H9 (cell line): ENCODE results near the gene MYLK3. TPM values are rescaled to one million over a fixed set of nuclear protein-coding genes. Genes with fewer than 3 reads are reported as not detected.

Experiments
- DNase-seq: peaks from one replicate; pipeline ENCODE4 v3.0.0-alpha.2; 2017
- H2AFZ ChIP-seq: one replicate; pipeline ENCODE4 v1.6.1; 2013; ENCODE audit warnings: mild to moderate bottlenecking, low read length, control low read depth, moderate library complexity
- H2AK5ac ChIP-seq: 2 replicates; pipeline ENCODE4 v1.6.1; 2013; ENCODE audit warnings: low read length, control low read depth, mixed read lengths; ENCODE audit not compliant: insufficient read length
- H2BK120ac ChIP-seq: one replicate; pipeline ENCODE4 v1.6.1; 2013; ENCODE audit warnings: low read depth, mild to moderate bottlenecking, low read length, control low read depth, inconsistent platforms; ENCODE audit not compliant: poor library complexity, severe bottlenecking
- H2BK12ac ChIP-seq: 2 replicates; pipeline ENCODE4 v1.6.1; 2013; ENCODE audit warnings: low read length, control low read depth, mixed read lengths, low read depth; ENCODE audit not compliant: insufficient read length
- H2BK15ac ChIP-seq: 2 replicates; pipeline ENCODE4 v1.6.1; 2013; ENCODE audit warnings: low read depth, low read length, control low read depth
- H2BK20ac ChIP-seq: one replicate; pipeline ENCODE4 v1.6.1; 2013; ENCODE audit warnings: low read depth, mild to moderate bottlenecking, low read length, control low read depth, inconsistent platforms; ENCODE audit not compliant: poor library complexity, severe bottlenecking
- H2BK5ac ChIP-seq: 2 replicates; pipeline ENCODE4 v1.6.1; 2013; ENCODE audit warnings: low read length, control low read depth, mixed read lengths; ENCODE audit not compliant: insufficient read length
- H3K14ac ChIP-seq: 2 replicates; pipeline ENCODE4 v1.6.1; 2013; ENCODE audit warnings: low read length, control low read depth; ENCODE audit not compliant: insufficient read depth
- H3K18ac ChIP-seq: 2 replicates; pipeline ENCODE4 v1.6.1; 2013; ENCODE audit warnings: low read depth, mild to moderate bottlenecking, mixed read lengths, low read length, control low read depth; ENCODE audit not compliant: insufficient read length
- H3K23ac ChIP-seq: 2 replicates; pipeline ENCODE4 v1.6.1; 2013; ENCODE audit warnings: low read length, control low read depth, mixed read lengths, low read depth; ENCODE audit not compliant: insufficient read length
- H3K23me2 ChIP-seq: 2 replicates; pipeline ENCODE4 v1.6.1; 2013; ENCODE audit warnings: low read depth, mild to moderate bottlenecking, mixed read lengths, low read length, control low read depth; ENCODE audit not compliant: insufficient read length, poor library complexity, severe bottlenecking
- H3K27ac ChIP-seq: 2 replicates; pipeline ENCODE4 v1.5.1; 2013; ENCODE audit warnings: low read length, control low read depth, mixed read lengths, low read depth; ENCODE audit not compliant: insufficient read length
- H3K27me3 ChIP-seq: 2 replicates; pipeline ENCODE4 v1.6.1; 2013; ENCODE audit warnings: low read length, control low read depth, inconsistent platforms; ENCODE audit not compliant: insufficient read depth
- H3K4ac ChIP-seq: 2 replicates; pipeline ENCODE4 v1.6.1; 2013; ENCODE audit warnings: low read depth, mild to moderate bottlenecking, control low read depth, inconsistent platforms, low read length, moderate library complexity
- H3K4me1 ChIP-seq: 2 replicates; pipeline ENCODE4 v1.6.1; 2013; ENCODE audit warnings: low read length, control low read depth, inconsistent platforms; ENCODE audit not compliant: insufficient read depth
- H3K4me2 ChIP-seq: 2 replicates; pipeline ENCODE4 v1.6.1; 2013; ENCODE audit warnings: low read length, control low read depth, mixed read lengths; ENCODE audit not compliant: insufficient read length, insufficient read depth
- H3K56ac ChIP-seq: 2 replicates; pipeline ENCODE4 v1.6.1; 2013; ENCODE audit warnings: low read depth, mild to moderate bottlenecking, mixed read lengths, low read length, control low read depth; ENCODE audit not compliant: insufficient read length
- H3K79me1 ChIP-seq: 2 replicates; pipeline ENCODE4 v1.6.1; 2013; ENCODE audit warnings: low read depth, mild to moderate bottlenecking, moderate library complexity, low read length, control low read depth, inconsistent platforms; ENCODE audit not compliant: insufficient read depth, poor library complexity, severe bottlenecking
- H3K79me2 ChIP-seq: 2 replicates; pipeline ENCODE4 v1.6.1; 2013; ENCODE audit warnings: low read length, control low read depth, inconsistent platforms; ENCODE audit not compliant: insufficient read depth
- H3K9ac ChIP-seq: 2 replicates; pipeline ENCODE4 v1.6.1; 2013; ENCODE audit warnings: low read length, control low read depth, mixed read lengths; ENCODE audit not compliant: insufficient read length; ENCODE audit errors: extremely low read depth
- H3K9me3 ChIP-seq: one replicate; pipeline ENCODE4 v1.6.1; 2013; ENCODE audit warnings: low read depth, low read length, inconsistent platforms; ENCODE audit not compliant: control insufficient read depth
- H3T11ph ChIP-seq: one replicate; pipeline ENCODE4 v1.6.1; 2013; ENCODE audit warnings: mild to moderate bottlenecking, low read length, control low read depth, inconsistent platforms
- H4K20me1 ChIP-seq: one replicate; pipeline ENCODE4 v1.6.1; 2013; ENCODE audit not compliant: control insufficient read depth, insufficient read length, insufficient read depth
- H4K5ac ChIP-seq: 2 replicates; pipeline ENCODE4 v1.6.1; 2013; ENCODE audit warnings: low read depth, mild to moderate bottlenecking, mixed read lengths, low read length, control low read depth; ENCODE audit not compliant: insufficient read length
- H4K8ac ChIP-seq: replicated peaks from 2 replicates; pipeline ENCODE4 v1.6.1; 2013; ENCODE audit warnings: low read length, control low read depth, mixed read lengths, low read depth; ENCODE audit not compliant: insufficient read length
- H4K91ac ChIP-seq: 2 replicates; pipeline ENCODE4 v1.6.1; 2013; ENCODE audit warnings: low read depth, mild to moderate bottlenecking, moderate library complexity, mixed read lengths, low read length, control low read depth; ENCODE audit not compliant: insufficient read length
- H3K27ac Mint-ChIP-seq, 3 experiments: 2 replicates in 2 of 3; 3 replicates in 1 of 3; pipeline ENCODE4 v1.8.0; 2020 to 2021; ENCODE audit warnings: mixed read lengths in 3 of 3, mild to moderate bottlenecking in 1 of 3, moderate library complexity in 1 of 3
- H3K27me3 Mint-ChIP-seq: 2 replicates; pipeline ENCODE4 v1.8.0; 2021; ENCODE audit warnings: low read depth, mild to moderate bottlenecking, moderate library complexity, mixed read lengths
- H3K36me3 Mint-ChIP-seq, 3 experiments: 2 replicates in 2 of 3; 3 replicates in 1 of 3; pipeline ENCODE4 v1.8.0; 2020 to 2021; ENCODE audit warnings: low read depth in 3 of 3, mixed read lengths in 3 of 3; ENCODE audit not compliant: insufficient read depth in 1 of 3
- H3K4me1 Mint-ChIP-seq, 2 experiments: 2 replicates each; pipeline ENCODE4 v1.8.0; 2020; ENCODE audit warnings: mixed read lengths in 2 of 2
- H3K4me3 Mint-ChIP-seq, 2 experiments: 2 replicates in 1 of 2; 3 replicates in 1 of 2; pipeline ENCODE4 v1.8.0; 2020 to 2021; ENCODE audit warnings: mild to moderate bottlenecking in 2 of 2, mixed read lengths in 2 of 2, moderate library complexity in 1 of 2
- H3K9me3 Mint-ChIP-seq, 2 experiments: 2 replicates in 1 of 2; 3 replicates in 1 of 2; pipeline ENCODE4 v1.8.0; 2020; ENCODE audit warnings: mild to moderate bottlenecking in 2 of 2, mixed read lengths in 2 of 2, moderate library complexity in 1 of 2
- CTCF ChIP-seq: fragments of 200-600 bp; sonication (generic); conservative IDR thresholded peaks from 3 replicates; pipeline ENCODE4 v1.8.0; 2021; ENCODE audit warnings: antibody characterized with exemption, mild to moderate bottlenecking
- WGBS: extraction: QIAGEN DNeasy Blood & Tissue Kit; methylation state at CpG from one replicate; pipeline ENCODE4 v1.1.7; 2013; ENCODE audit warnings: missing lambda C conversion rate, low lambda C conversion rate, mixed read lengths; ENCODE audit not compliant: insufficient read length; ENCODE audit errors: extremely low coverage; 5-methylcytosine and 5-hydroxymethylcytosine counted together
- total RNA-seq: library from RNA; stranded (reverse); gene quantifications from 2 replicates; pipeline ENCODE4 v1.2.1, GENCODE V29; 2021

The MYLK3 gene
- total RNA-seq, 1 experiment from 2014 or later, result 0.90 TPM

- no peaks in the 10 kb centered on the region for H3K27me3 ChIP-seq
- no peak overlapping the region for H3K27ac ChIP-seq
- no peak overlapping the region for H4K91ac ChIP-seq
- no peaks in the 10 kb centered on the region for H3K4me1 ChIP-seq
- Mint-ChIP-seq H3K9me3 (no peaks in the 10 kb centered on the region), H3K36me3 (peaks cover 0 to 5% (median 3%) of the 10 kb centered on the region in 3 experiments; a peak in 5 of 7 replicates), H3K4me3 (no peak overlapping the region), H3K27me3 (no peaks in the 10 kb centered on the region), H3K4me1 (no peaks in the 10 kb centered on the region), H3K27ac (no peak overlapping the region)
- H2BK20ac ChIP-seq, result no peak overlapping the region
- H3K4ac ChIP-seq, result no peak overlapping the region
- no peak overlapping the region for H3K23ac ChIP-seq
- no peak overlapping the region for H3K18ac ChIP-seq
- no peak for TF ChIP-seq CTCF
- H3K23me2 ChIP-seq, result no peaks in the 10 kb centered on the region
- H4K20me1 ChIP-seq, result no peaks in the 10 kb centered on the region
- H3K14ac ChIP-seq, result no peak overlapping the region
- H3K79me1 ChIP-seq, result no peaks in the 10 kb centered on the region
- no peaks in the 10 kb centered on the region for H3K79me2 ChIP-seq
- H2AFZ ChIP-seq, result no peak overlapping the region
- H3T11ph ChIP-seq, result no peak overlapping the region
- H3K9me3 ChIP-seq, result no peaks in the 10 kb centered on the region
- no peak overlapping the region for H2BK12ac ChIP-seq
- H4K5ac ChIP-seq, result no peak overlapping the region
- H2BK15ac ChIP-seq, result no peak overlapping the region
- no peak overlapping the region for H4K8ac ChIP-seq
- no peak overlapping the region for H2BK120ac ChIP-seq
- no peak overlapping the region for H2BK5ac ChIP-seq
- H3K9ac ChIP-seq, result no peak overlapping the region
- no peak overlapping the region for H3K4me2 ChIP-seq
- DNase-seq, result no peak
- WGBS, result no CpG with 5 or more reads among the region's 1 CpG
- no peak overlapping the region for H2AK5ac ChIP-seq
- no peak overlapping the region for H3K56ac ChIP-seq
Measured at GRCh38 chr16:46706642-46707041, 41.5 kb downstream of the MYLK3 start.
